A549 (cell line): Measurements from ENCODE around the gene SOX8.

Experiments
- CTCF ChIP-seq: fragments of >200 bp; sonication (Bioruptor Twin); formaldehyde crosslinking; IDR thresholded peaks from 3 replicates; pipeline ENCODE4 v1.5.1; 2016
- ELK1 ChIP-seq: fragments of 150-350 bp; IDR thresholded peaks from 2 replicates; pipeline ENCODE4 v1.6.1; 2014; ENCODE audit warnings: low read depth, mild to moderate bottlenecking, low read length
- HDAC2 ChIP-seq: fragments of 200-600 bp; sonication (generic); IDR thresholded peaks from 2 replicates; pipeline ENCODE4 v1.6.1; 2016
- HOXB5 ChIP-seq: fragments of 250-450 bp; sonication (Bioruptor Pico); IDR thresholded peaks from 2 replicates; pipeline ENCODE4 v1.5.0; 2020; ENCODE audit warnings: mild to moderate bottlenecking, moderate library complexity
- JUN ChIP-seq, 2 experiments: fragments of >200 bp; sonication (Bioruptor Twin); formaldehyde crosslinking; IDR thresholded peaks; 2 replicates in 1 of 2; 3 replicates in 1 of 2; pipeline ENCODE4 v1.6.1; 2016 to 2017
- NR3C1 ChIP-seq: fragments of >200 bp; sonication (Bioruptor Twin); formaldehyde crosslinking; IDR thresholded peaks from 3 replicates; pipeline ENCODE4 v1.6.1; 2017
- PBX3 ChIP-seq: IDR thresholded peaks from 2 replicates; pipeline ENCODE4 v1.6.1; 2012
- POLR2A ChIP-seq: IDR thresholded peaks from 2 replicates; pipeline ENCODE4 v1.6.1; 2012; ENCODE audit warnings: mild to moderate bottlenecking, low read length
- RAD21 ChIP-seq, 2 experiments: fragments of >200 bp in 1 of 2; sonication (Bioruptor Twin) in 1 of 2; formaldehyde crosslinking in 1 of 2; IDR thresholded peaks in 1 of 2; conservative IDR thresholded peaks in 1 of 2; 2 replicates in 1 of 2; 3 replicates in 1 of 2; pipeline ENCODE4 v1.6.1; 2012 to 2018; ENCODE audit warnings: inconsistent platforms in 1 of 2
- RFX5 ChIP-seq: fragments of 450-650 bp; IDR thresholded peaks from 2 replicates; pipeline ENCODE4 v1.7.1; 2014; ENCODE audit warnings: antibody characterized with exemption, mild to moderate bottlenecking, moderate library complexity
- TF ChIP-seq, protein P1 (sequence below): IDR thresholded peaks from 2 replicates; pipeline ENCODE4 v1.6.1; 2012; ENCODE audit warnings: low read depth, borderline replicate concordance
- TF ChIP-seq, protein P2 (sequence below): IDR thresholded peaks from 2 replicates; pipeline ENCODE4 v1.6.1; 2012

DNA sequence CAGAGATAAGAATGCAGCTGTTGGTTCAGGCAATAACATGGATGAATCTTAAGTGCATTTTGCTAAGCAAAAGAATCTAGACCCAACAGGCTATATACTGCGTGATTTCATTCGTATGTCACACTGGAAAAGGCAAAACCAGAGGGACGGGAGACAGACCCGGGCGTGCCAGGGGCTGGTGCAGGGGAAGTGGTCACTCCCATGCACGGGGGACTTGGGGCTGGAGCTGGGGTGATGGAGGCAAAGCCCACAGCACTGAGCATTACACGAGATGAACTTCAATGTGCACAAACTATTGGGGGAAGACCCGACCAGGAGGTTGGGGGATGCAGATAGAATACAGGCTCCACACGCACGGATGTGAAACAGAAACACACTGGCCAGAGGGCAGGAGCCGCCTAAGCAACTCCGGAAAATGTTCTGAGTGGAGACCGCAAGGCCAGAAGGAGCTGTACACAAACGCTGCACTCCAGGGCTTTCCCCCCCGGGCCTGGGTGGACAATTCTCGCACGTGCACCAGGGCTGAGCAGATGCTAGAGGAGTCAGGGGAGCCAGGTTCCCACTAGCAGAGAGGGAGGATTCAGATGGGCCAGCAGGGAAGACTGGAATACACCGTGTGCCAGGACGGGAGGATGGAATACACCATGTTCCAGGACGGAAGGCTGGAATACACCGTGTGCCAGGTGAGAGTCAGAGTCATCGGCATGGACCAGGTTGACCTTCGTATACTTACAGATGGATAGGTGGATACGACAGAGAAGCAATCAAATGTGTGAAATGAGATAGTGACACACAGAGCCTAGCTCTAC, 22.1 kb upstream of the SOX8 start:
- TF ChIP-seq RAD21 (conservative IDR thresholded peaks at IDR 0.05 in 1 of 2, IDR thresholded peaks at IDR 0.05 in 1 of 2) (no peak), POLR2A (no peak), NR3C1 (no peak), HDAC2 (no peak), CTCF (no peak), PBX3 (no peak), RFX5 (no peak), ELK1 (no peak), HOXB5 (CRISPR knock-in tag) (no peak), JUN (IDR thresholded peaks at IDR 0.05) (no peak)
- TF ChIP-seq, protein P1, sequence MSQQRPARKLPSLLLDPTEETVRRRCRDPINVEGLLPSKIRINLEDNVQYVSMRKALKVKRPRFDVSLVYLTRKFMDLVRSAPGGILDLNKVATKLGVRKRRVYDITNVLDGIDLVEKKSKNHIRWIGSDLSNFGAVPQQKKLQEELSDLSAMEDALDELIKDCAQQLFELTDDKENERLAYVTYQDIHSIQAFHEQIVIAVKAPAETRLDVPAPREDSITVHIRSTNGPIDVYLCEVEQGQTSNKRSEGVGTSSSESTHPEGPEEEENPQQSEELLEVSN: no peak
- TF ChIP-seq, protein P2, sequence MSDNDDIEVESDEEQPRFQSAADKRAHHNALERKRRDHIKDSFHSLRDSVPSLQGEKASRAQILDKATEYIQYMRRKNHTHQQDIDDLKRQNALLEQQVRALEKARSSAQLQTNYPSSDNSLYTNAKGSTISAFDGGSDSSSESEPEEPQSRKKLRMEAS: no peak
